ENCODE data around the gene ADAMTSL4.

ADAMTSL4 gene

DNA sequence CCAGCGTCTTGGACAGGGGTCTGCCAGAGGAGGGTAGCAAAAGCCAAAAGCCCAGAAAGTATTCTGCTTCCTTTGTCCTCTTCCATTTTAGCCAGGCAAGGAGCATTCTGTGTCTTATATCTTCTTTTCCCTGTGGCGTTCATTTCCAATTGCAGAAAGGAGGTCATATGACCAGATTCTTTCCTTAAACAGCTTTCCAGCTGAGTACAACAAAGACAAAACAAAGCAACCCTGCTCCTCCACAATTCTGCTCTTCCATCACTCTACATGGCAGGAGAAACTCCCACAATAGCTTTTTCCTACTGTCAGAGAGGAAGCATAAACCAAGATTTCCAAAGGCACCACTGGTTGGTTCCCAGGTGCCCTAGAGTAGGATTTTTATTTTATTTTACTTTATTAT, 60.5 kb downstream of the ADAMTSL4 start:
- H3K36me3 ChIP-seq (replicated peaks; ENCODE audit: insufficient read depth, low read length), result no peaks in the 10 kb centered on the region
- no peak overlapping the region for H3K27ac ChIP-seq (ENCODE audit: low read length)
- no peaks in the 10 kb centered on the region for H3K27me3 ChIP-seq (replicated peaks; ENCODE audit: insufficient read depth, low read length)
- H3K4me1 ChIP-seq (ENCODE audit: low read length), result peaks cover 36% of the 10 kb centered on the region
- no peaks in the 10 kb centered on the region for H3K9me3 ChIP-seq (replicated peaks; ENCODE audit: insufficient read depth, low read length)
- no peak overlapping the region for H3K9ac ChIP-seq (ENCODE audit: low read length)
- H2AFZ ChIP-seq (ENCODE audit: low read length), result no peak overlapping the region
- no peaks in the 10 kb centered on the region for H4K20me1 ChIP-seq (ENCODE audit: insufficient read depth, low read length)
- H3F3A ChIP-seq (ENCODE audit: insufficient read depth, low read length), result peaks cover 32% of the 10 kb centered on the region
- H3K79me2 ChIP-seq (ENCODE audit: low read length), result peaks cover 9% of the 10 kb centered on the region
- TF ChIP-seq EZH2phosphoT487 (IDR thresholded peaks at IDR 0.05; ENCODE audit: low read length), result no peak
- no peak for TF ChIP-seq EZH2 (optimal IDR thresholded peaks at IDR 0.05; ENCODE audit: low read depth, low read length)
- TF ChIP-seq, protein P1, sequence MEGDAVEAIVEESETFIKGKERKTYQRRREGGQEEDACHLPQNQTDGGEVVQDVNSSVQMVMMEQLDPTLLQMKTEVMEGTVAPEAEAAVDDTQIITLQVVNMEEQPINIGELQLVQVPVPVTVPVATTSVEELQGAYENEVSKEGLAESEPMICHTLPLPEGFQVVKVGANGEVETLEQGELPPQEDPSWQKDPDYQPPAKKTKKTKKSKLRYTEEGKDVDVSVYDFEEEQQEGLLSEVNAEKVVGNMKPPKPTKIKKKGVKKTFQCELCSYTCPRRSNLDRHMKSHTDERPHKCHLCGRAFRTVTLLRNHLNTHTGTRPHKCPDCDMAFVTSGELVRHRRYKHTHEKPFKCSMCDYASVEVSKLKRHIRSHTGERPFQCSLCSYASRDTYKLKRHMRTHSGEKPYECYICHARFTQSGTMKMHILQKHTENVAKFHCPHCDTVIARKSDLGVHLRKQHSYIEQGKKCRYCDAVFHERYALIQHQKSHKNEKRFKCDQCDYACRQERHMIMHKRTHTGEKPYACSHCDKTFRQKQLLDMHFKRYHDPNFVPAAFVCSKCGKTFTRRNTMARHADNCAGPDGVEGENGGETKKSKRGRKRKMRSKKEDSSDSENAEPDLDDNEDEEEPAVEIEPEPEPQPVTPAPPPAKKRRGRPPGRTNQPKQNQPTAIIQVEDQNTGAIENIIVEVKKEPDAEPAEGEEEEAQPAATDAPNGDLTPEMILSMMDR (IDR thresholded peaks at IDR 0.05; ENCODE audit: low read length), result no peak
- H3K4me3 ChIP-seq (ENCODE audit: low read length), result no peak overlapping the region
- no peak overlapping the region for H3K4me2 ChIP-seq (ENCODE audit: low read depth, low read length)
- DNase-seq, result no peak
- no peaks in the 10 kb centered on the region for H3K9me2 ChIP-seq (replicated peaks; ENCODE audit: insufficient read depth, low read length)

Measured in MM.1S (cell line).